HepG2 (cell line): Measurements from ENCODE around the gene ORMDL3. TPM values are rescaled to one million over a fixed set of nuclear protein-coding genes. Genes with fewer than 3 reads are reported as not detected.

Experiments
- AGO2 ChIP-seq: fragments of 200-400 bp; formaldehyde crosslinking; optimal IDR thresholded peaks from 2 replicates; pipeline ENCODE3; 2017; ENCODE audit warnings: mild to moderate bottlenecking, low read depth, low read length, moderate library complexity
- CEBPG ChIP-seq: IDR thresholded peaks from 2 replicates; pipeline ENCODE4 v1.6.1; 2016
- EZH2 ChIP-seq: conservative IDR thresholded peaks from 2 replicates; pipeline ENCODE4 v1.6.1; 2012; ENCODE audit warnings: mild to moderate bottlenecking, low read depth, low read length, moderate library complexity
- HNF4G ChIP-seq, 2 experiments: sonication (generic) in 1 of 2; formaldehyde crosslinking in 1 of 2; IDR thresholded peaks; 2 replicates each; pipeline versions ENCODE4 v1.4.0 to v1.6.1; 2011 to 2020; ENCODE audit warnings: borderline replicate concordance in 2 of 2, low read depth in 2 of 2, mild to moderate bottlenecking in 2 of 2, low read length in 1 of 2, missing genetic modification reagents in 1 of 2, moderate library complexity in 1 of 2
- JUNB ChIP-seq: sonication (generic); formaldehyde crosslinking; IDR thresholded peaks from 2 replicates; pipeline ENCODE4 v1.8.0; 2022; ENCODE audit warnings: missing genetic modification reagents, mild to moderate bottlenecking, borderline replicate concordance
- KLF13 ChIP-seq: sonication (generic); formaldehyde crosslinking; IDR thresholded peaks from 2 replicates; pipeline ENCODE4 v1.4.0; 2020; ENCODE audit warnings: mild to moderate bottlenecking, missing genetic modification reagents
- LCORL ChIP-seq, 2 experiments: fragments of 450-650 bp in 1 of 2; sonication (generic) in 1 of 2; formaldehyde crosslinking in 1 of 2; IDR thresholded peaks; 2 replicates each; pipeline versions ENCODE4 v1.5.0 to v1.6.1; 2017 to 2020; ENCODE audit warnings: antibody characterized with exemption in 1 of 2, missing genetic modification reagents in 1 of 2
- NFYB ChIP-seq: sonication (generic); formaldehyde crosslinking; IDR thresholded peaks from 2 replicates; pipeline ENCODE4 v1.4.0; 2020; ENCODE audit warnings: missing genetic modification reagents
- NR2F1 ChIP-seq, 2 experiments: fragments of 450-650 bp in 1 of 2; formaldehyde crosslinking in 1 of 2; IDR thresholded peaks; 2 replicates each; pipeline versions ENCODE4 v1.5.0 to v1.6.1; 2016 to 2020; ENCODE audit warnings: mild to moderate bottlenecking in 1 of 2, missing compliant biosample characterization in 1 of 2, missing genetic modification reagents in 1 of 2, moderate library complexity in 1 of 2
- NR2F2 ChIP-seq: IDR thresholded peaks from 2 replicates; pipeline ENCODE4 v1.6.1; 2012; ENCODE audit warnings: low read depth, inconsistent platforms, borderline replicate concordance
- NR2F6 ChIP-seq, 2 experiments: IDR thresholded peaks; 2 replicates each; pipeline ENCODE4 v1.6.1; 2016; ENCODE audit warnings: antibody characterized with exemption in 1 of 2, mild to moderate bottlenecking in 1 of 2
- PCBP2 ChIP-seq: fragments of 200-400 bp; formaldehyde crosslinking; optimal IDR thresholded peaks from 2 replicates; pipeline ENCODE3; 2018; ENCODE audit warnings: low read length, low read depth; ENCODE audit not compliant: poor library complexity, severe bottlenecking
- RBM39 ChIP-seq: fragments of 200-400 bp; formaldehyde crosslinking; IDR thresholded peaks from one replicate; pipeline ENCODE4 v1.6.1; 2018; ENCODE audit warnings: antibody characterized with exemption, mild to moderate bottlenecking, low read depth, low read length; ENCODE audit not compliant: poor library complexity, severe bottlenecking
- REPIN1 ChIP-seq: sonication (generic); formaldehyde crosslinking; IDR thresholded peaks from 2 replicates; pipeline ENCODE4 v1.8.0; 2022; ENCODE audit warnings: missing genetic modification reagents, low read depth, mild to moderate bottlenecking, borderline replicate concordance
- SCMH1 ChIP-seq: sonication (generic); formaldehyde crosslinking; IDR thresholded peaks from 2 replicates; pipeline ENCODE4 v1.9.0; 2021; ENCODE audit warnings: missing genetic modification reagents, mild to moderate bottlenecking, borderline replicate concordance
- SIX1 ChIP-seq: sonication (generic); formaldehyde crosslinking; IDR thresholded peaks from 2 replicates; pipeline ENCODE4 v1.4.0; 2020; ENCODE audit warnings: missing genetic modification reagents, borderline replicate concordance
- SNAI1 ChIP-seq: sonication (generic); formaldehyde crosslinking; IDR thresholded peaks from 2 replicates; pipeline ENCODE4 v1.5.0; 2020; ENCODE audit warnings: mild to moderate bottlenecking, missing genetic modification reagents, borderline replicate concordance
- SP4 ChIP-seq: sonication (generic); formaldehyde crosslinking; IDR thresholded peaks from 2 replicates; pipeline ENCODE4 v1.8.1; 2023; ENCODE audit warnings: mild to moderate bottlenecking, missing genetic modification reagents
- TAF1 ChIP-seq: sonication (generic); formaldehyde crosslinking; IDR thresholded peaks from 2 replicates; pipeline ENCODE4 v1.4.0; 2020; ENCODE audit warnings: missing genetic modification reagents
- ZMYM3 ChIP-seq: sonication (generic); formaldehyde crosslinking; IDR thresholded peaks from 2 replicates; pipeline ENCODE4 v1.5.1; 2020; ENCODE audit warnings: mild to moderate bottlenecking, missing genetic modification reagents
- ZNF253 ChIP-seq: sonication (generic); formaldehyde crosslinking; IDR thresholded peaks from 2 replicates; pipeline ENCODE4 v1.8.0; 2022; ENCODE audit warnings: mild to moderate bottlenecking, missing genetic modification reagents, borderline replicate concordance
- ZNF44 ChIP-seq: sonication (generic); formaldehyde crosslinking; IDR thresholded peaks from 2 replicates; pipeline ENCODE4 v1.5.1; 2020; ENCODE audit warnings: mild to moderate bottlenecking, missing genetic modification reagents
- ZNF737 ChIP-seq: sonication (generic); formaldehyde crosslinking; IDR thresholded peaks from 2 replicates; pipeline ENCODE4 v1.5.0; 2020; ENCODE audit warnings: missing genetic modification reagents, mild to moderate bottlenecking, borderline replicate concordance
- ZNF761 ChIP-seq: sonication (generic); formaldehyde crosslinking; conservative IDR thresholded peaks from 2 replicates; pipeline ENCODE4 v1.4.0; 2020; ENCODE audit warnings: mild to moderate bottlenecking, missing genetic modification reagents
- ZNF766 ChIP-seq: sonication (generic); formaldehyde crosslinking; IDR thresholded peaks from 2 replicates; pipeline ENCODE4 v1.5.0; 2020; ENCODE audit warnings: missing genetic modification reagents, borderline replicate concordance
- ZSCAN25 ChIP-seq: sonication (generic); formaldehyde crosslinking; IDR thresholded peaks from 2 replicates; pipeline ENCODE4 v1.8.0; 2022; ENCODE audit warnings: mild to moderate bottlenecking, missing genetic modification reagents
- polyA plus RNA-seq, 8 experiments: library from polyadenylated mRNA; depleted of rRNA in 3 of 8; stranded (reverse) in 7 of 8; unstranded in 1 of 8; fragments of >200 nt; fragmentation: Illumina TruSeq in 4 of 8; extraction: Trizol in 4 of 8; gene quantifications; 2 replicates each; pipeline versions ENCODE4 v1.2.1 to v1.2.3, GENCODE V29; 2011 to 2016; ENCODE audit warnings: low read depth in 4 of 8, missing spikeins in 1 of 8, mixed read lengths in 1 of 8; ENCODE audit not compliant: insufficient read depth in 1 of 8
- total RNA-seq, 5 experiments: library from RNA; depleted of rRNA; stranded (reverse); fragments of >200 nt; fragmentation: Illumina TruSeq; extraction: Trizol; gene quantifications; 2 replicates each; pipeline ENCODE4 v1.2.3, GENCODE V29; 2016; ENCODE audit warnings: low read depth in 1 of 5
- TF ChIP-seq, protein P1 (sequence below): sonication (generic); formaldehyde crosslinking; IDR thresholded peaks from 2 replicates; pipeline ENCODE4 v1.8.0; 2022; ENCODE audit warnings: mild to moderate bottlenecking, missing genetic modification reagents

The ORMDL3 gene
- total and polyA plus RNA-seq, 2 of the 13 experiments (the other 11 are each of a cell fraction or from before 2014, with no cell fraction given), result 181 to 384 TPM

DNA sequence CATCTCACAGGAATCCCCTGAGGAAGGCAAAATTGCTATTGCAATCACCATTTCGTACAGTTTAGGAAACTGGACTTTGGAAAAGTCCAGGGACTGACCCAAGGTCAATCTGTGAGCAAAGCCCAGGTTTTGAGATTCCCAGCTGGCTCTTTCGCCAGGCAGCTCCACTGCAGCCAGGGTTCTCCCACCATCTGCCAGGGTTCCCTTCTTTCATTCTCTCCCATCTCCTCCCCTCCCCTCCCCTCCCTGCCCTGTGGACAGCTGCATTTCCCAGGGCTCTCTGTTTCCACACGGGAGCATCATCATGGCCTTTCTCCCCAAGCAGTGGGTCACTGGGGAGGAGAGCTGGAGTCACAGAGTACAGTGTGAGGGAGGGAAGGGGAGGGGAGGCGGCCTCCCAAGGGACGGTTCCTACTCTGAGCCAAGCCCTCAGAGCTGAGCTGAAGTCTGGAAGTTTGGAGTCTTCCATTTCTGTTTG lies 23.5 kb upstream of the ORMDL3 start (continued):
- TF ChIP-seq NR2F1 (CRISPR knock-in tag; IDR thresholded peaks at IDR 0.05), result peak; percentile 15 to 38; a peak in 2 of 4 replicates
- no peak for TF ChIP-seq ZNF737 (CRISPR knock-in tag)
- peak; percentile 49; the same call in 1 of the 2 replicates for TF ChIP-seq ZSCAN25 (CRISPR knock-in tag)
- TF ChIP-seq REPIN1 (CRISPR knock-in tag), result 0 out of 2 replicates have a peak, but pooled peaks have one; percentile 18
- TF ChIP-seq RBM39, result no peak
- TF ChIP-seq CEBPG (CRISPR knock-in tag), result peak; percentile 24; the same call in 1 of the 2 replicates
- no peak for TF ChIP-seq SNAI1 (CRISPR knock-in tag)
- TF ChIP-seq SP4 (CRISPR knock-in tag), result no peak
- no peak for TF ChIP-seq JUNB (CRISPR knock-in tag)
- peak; percentile 33; the same call in 1 of the 2 replicates for TF ChIP-seq ZMYM3
- TF ChIP-seq SCMH1 (CRISPR knock-in tag), result no peak
- TF ChIP-seq NR2F6 (IDR thresholded peaks at IDR 0.05), result peak; percentile 35; the same call in 1 of the 2 replicates
- TF ChIP-seq NR2F6 (CRISPR knock-in tag; IDR thresholded peaks at IDR 0.05), result 0 out of 2 replicates have a peak, but pooled peaks have one; percentile 22
- no peak for TF ChIP-seq TAF1 (CRISPR knock-in tag)
- peak; percentile 62; the same call in 1 of the 2 replicates for TF ChIP-seq LCORL (IDR thresholded peaks at IDR 0.05)
- TF ChIP-seq LCORL (CRISPR knock-in tag; IDR thresholded peaks at IDR 0.05), result peak; percentile 80
- no peak for TF ChIP-seq ZNF44 (CRISPR knock-in tag)
- no peak for TF ChIP-seq ZNF766
- no peak for TF ChIP-seq EZH2
- TF ChIP-seq ZNF761 (CRISPR knock-in tag), result no peak
- TF ChIP-seq KLF13 (CRISPR knock-in tag), result no peak
- no peak for TF ChIP-seq SIX1 (CRISPR knock-in tag)
- no peak for TF ChIP-seq AGO2
- TF ChIP-seq HNF4G (IDR thresholded peaks at IDR 0.05; ENCODE audit: borderline replicate concordance, low read depth, low read length), result peak; percentile 84
- TF ChIP-seq HNF4G (CRISPR knock-in tag; IDR thresholded peaks at IDR 0.05; ENCODE audit: borderline replicate concordance, low read depth), result no peak; the same call in 1 of the 2 replicates
- no peak for TF ChIP-seq NFYB (CRISPR knock-in tag)
- TF ChIP-seq, protein P1, sequence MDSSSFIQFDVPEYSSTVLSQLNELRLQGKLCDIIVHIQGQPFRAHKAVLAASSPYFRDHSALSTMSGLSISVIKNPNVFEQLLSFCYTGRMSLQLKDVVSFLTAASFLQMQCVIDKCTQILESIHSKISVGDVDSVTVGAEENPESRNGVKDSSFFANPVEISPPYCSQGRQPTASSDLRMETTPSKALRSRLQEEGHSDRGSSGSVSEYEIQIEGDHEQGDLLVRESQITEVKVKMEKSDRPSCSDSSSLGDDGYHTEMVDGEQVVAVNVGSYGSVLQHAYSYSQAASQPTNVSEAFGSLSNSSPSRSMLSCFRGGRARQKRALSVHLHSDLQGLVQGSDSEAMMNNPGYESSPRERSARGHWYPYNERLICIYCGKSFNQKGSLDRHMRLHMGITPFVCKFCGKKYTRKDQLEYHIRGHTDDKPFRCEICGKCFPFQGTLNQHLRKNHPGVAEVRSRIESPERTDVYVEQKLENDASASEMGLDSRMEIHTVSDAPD (CRISPR knock-in tag), result no peak
- TF ChIP-seq NR2F2, result peak; percentile 47; the same call in 1 of the 2 replicates
- no peak for TF ChIP-seq PCBP2
- no peak for TF ChIP-seq ZNF253 (CRISPR knock-in tag)
